OCI-LY7 (cell line): ENCODE data around the gene ULK4. TPM values are rescaled to one million over a fixed set of nuclear protein-coding genes. Genes with fewer than 3 reads are reported as not detected.

Experiments used
- BruUV-seq: library from RNA; stranded (reverse); fragments of 400-500 nt; replicated peaks from 2 replicates; lab custom pipeline; 2021; lab: Mats Ljungman, UMichigan
- CTCF ChIA-PET: fragments of 300-600 bp; sonication (Branson Sonifier 250); formaldehyde crosslinking; loops from one replicate; lab custom pipeline; 2022; ENCODE audit warnings: antibody characterized with exemption; ENCODE audit not compliant: unreplicated experiment; lab: Charles Lee
- POLR2A ChIA-PET: fragments of 300-600 bp; sonication (Branson Sonifier 250); formaldehyde crosslinking; loops from one replicate; lab custom pipeline; 2022; ENCODE audit warnings: antibody characterized with exemption; lab: Charles Lee
- DNase-seq: peaks from one replicate; pipeline ENCODE4 v3.0.0-alpha.2; 2015; ENCODE audit warnings: low spot score
- H2AFZ ChIP-seq: fragments of 200-600 bp; sonication (generic), shearing (Covaris generic); 2 replicates; pipeline ENCODE4 v1.6.1; 2014; ENCODE audit warnings: mild to moderate bottlenecking, antibody characterized with exemption, low read length, moderate library complexity
- H3K27ac ChIP-seq: fragments of 200-600 bp; sonication (generic); 2 replicates; pipeline ENCODE4 v1.5.1; 2014; ENCODE audit warnings: mixed run types, low read depth, mild to moderate bottlenecking, moderate library complexity, low read length, inconsistent platforms; ENCODE audit not compliant: poor library complexity, severe bottlenecking
- H3K36me3 ChIP-seq: fragments of 200-600 bp; sonication (generic); 2 replicates; pipeline ENCODE4 v1.6.1; 2014; ENCODE audit warnings: mild to moderate bottlenecking, antibody characterized with exemption, low read length, moderate library complexity, mixed read lengths; ENCODE audit not compliant: insufficient read depth
- H3K4me1 ChIP-seq: fragments of 200-600 bp; sonication (generic); 2 replicates; pipeline ENCODE4 v1.5.1; 2014; ENCODE audit warnings: mild to moderate bottlenecking, low read length; ENCODE audit not compliant: insufficient read depth, poor library complexity, severe bottlenecking
- H3K4me2 ChIP-seq: fragments of 200-600 bp; sonication (generic); 2 replicates; pipeline ENCODE4 v1.6.1; 2014; ENCODE audit warnings: mild to moderate bottlenecking, low read length
- H3K4me3 ChIP-seq: fragments of 200-600 bp; sonication (generic); 2 replicates; pipeline ENCODE4 v1.5.1; 2014; ENCODE audit warnings: mild to moderate bottlenecking, low read depth, low read length; ENCODE audit not compliant: poor library complexity, severe bottlenecking
- H3K79me2 ChIP-seq: fragments of 200-600 bp; sonication (generic); 2 replicates; pipeline ENCODE4 v1.6.1; 2016; ENCODE audit warnings: low read depth, mild to moderate bottlenecking, low read length, moderate library complexity, mixed read lengths; ENCODE audit not compliant: insufficient read depth
- H3K9me2 ChIP-seq: fragments of 200-600 bp; sonication (generic); 2 replicates; pipeline ENCODE4 v1.6.1; 2016; ENCODE audit warnings: mild to moderate bottlenecking, low read length, mixed read lengths; ENCODE audit not compliant: insufficient read depth
- H3K9me3 ChIP-seq: fragments of 200-600 bp; sonication (generic); 2 replicates; pipeline ENCODE4 v1.6.1; 2014; ENCODE audit warnings: mild to moderate bottlenecking, mixed run types, low read length, mixed read lengths
- H4K20me1 ChIP-seq: fragments of 200-600 bp; sonication (generic); 2 replicates; pipeline ENCODE4 v1.6.1; 2014; ENCODE audit warnings: mild to moderate bottlenecking, antibody characterized with exemption, low read length, moderate library complexity, mixed read lengths; ENCODE audit not compliant: insufficient read depth
- EZH2phosphoT487 ChIP-seq: fragments of 200-600 bp; sonication (generic); IDR thresholded peaks from 2 replicates; pipeline ENCODE4 v1.6.1; 2018; ENCODE audit warnings: low read depth, borderline replicate concordance, mild to moderate bottlenecking, mixed run types, antibody characterized with exemption, low read length, moderate library complexity, mixed read lengths
- intact Hi-C: fragments of 100-400 bp; cut with micrococcal nuclease; formaldehyde crosslinking; loops from one replicate; pipeline ENCODE4 v1.10.0; 2022; ENCODE audit not compliant: unreplicated experiment
- total RNA-seq, 2 experiments: library from RNA; depleted of rRNA in 1 of 2; stranded (reverse); fragments of >200 nt in 1 of 2; shearing (Covaris generic) in 1 of 2; gene quantifications; 2 replicates each; pipeline ENCODE4 v1.2.3, GENCODE V29; 2014 to 2022
- TF ChIP-seq, protein P1 (sequence below): fragments of 200-600 bp; sonication (generic); conservative IDR thresholded peaks from 2 replicates; pipeline ENCODE4 v1.5.1; 2014; ENCODE audit warnings: mild to moderate bottlenecking, antibody characterized with exemption, low read length, moderate library complexity, mixed read lengths

The ULK4 gene
- total RNA-seq, 2 experiments from 2014 or later: 18.9 to 21.0 TPM

DNA sequence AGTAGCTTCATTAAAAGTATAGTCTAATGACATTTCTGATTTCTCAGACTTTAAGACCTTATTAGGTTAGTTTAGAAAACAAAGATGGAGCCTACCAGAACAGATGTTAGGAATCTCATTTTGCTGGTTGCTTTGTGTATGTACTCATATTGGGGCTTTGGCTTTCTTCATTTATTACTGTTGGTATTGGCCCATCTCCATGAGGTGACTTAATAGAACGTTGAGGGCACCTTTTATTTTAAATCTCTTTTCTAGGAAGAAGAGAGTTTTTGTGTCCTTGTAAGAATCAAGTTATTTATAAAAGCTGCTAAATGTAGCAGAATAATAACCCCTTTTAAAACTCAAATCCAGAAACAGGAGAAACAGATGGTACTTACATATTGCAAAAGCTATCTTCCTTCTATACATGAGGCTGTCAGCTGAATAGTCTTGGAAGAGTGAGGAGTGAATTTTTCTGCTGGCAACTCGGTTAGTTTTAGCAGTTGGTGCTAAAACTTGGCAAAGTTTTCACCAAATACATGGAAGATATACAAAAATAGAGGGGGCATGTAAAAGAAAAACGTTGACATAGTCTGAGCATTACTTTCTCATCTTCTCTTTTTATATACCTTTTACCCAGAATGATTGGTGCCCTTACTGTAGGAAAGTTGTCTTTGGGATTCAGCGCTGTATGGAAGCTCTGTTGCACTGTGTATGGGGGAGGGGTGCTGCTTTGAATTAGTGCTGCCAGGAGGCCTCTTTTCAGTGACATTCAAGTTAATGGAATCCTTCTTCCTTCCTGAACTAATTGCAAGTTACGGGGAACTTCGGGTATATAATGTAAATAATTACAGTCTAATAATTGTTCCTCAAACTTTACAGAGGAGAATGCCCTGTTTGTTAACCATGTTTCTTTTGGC lies 726.8 kb downstream of the ULK4 start:
- no peaks in the 10 kb centered on the region for H3K4me1 ChIP-seq
- no peaks in the 10 kb centered on the region for H4K20me1 ChIP-seq
- no peaks in the 10 kb centered on the region for H3K9me2 ChIP-seq
- ChIA-PET CTCF (no interaction called here), POLR2A (interaction anchor here (1.1 to 3.4 kb wide), 2 partner anchors 8 to 10 kb away, joined by 3 to 7 read pairs; no protein-coding TSS in a partner anchor)
- H3K36me3 ChIP-seq: peaks cover 96% of the 10 kb centered on the region
- no peak overlapping the region for H2AFZ ChIP-seq
- DNase-seq: no peak
- intact Hi-C loops: no loop called here
- H3K79me2 ChIP-seq: peaks cover 7% of the 10 kb centered on the region; the same call in 1 of the 2 replicates
- no peaks in the 10 kb centered on the region for H3K9me3 ChIP-seq
- BruUV-seq: no TSS peak
- no peak overlapping the region for H3K4me2 ChIP-seq
- no peak overlapping the region for H3K4me3 ChIP-seq
- TF ChIP-seq, protein P1, sequence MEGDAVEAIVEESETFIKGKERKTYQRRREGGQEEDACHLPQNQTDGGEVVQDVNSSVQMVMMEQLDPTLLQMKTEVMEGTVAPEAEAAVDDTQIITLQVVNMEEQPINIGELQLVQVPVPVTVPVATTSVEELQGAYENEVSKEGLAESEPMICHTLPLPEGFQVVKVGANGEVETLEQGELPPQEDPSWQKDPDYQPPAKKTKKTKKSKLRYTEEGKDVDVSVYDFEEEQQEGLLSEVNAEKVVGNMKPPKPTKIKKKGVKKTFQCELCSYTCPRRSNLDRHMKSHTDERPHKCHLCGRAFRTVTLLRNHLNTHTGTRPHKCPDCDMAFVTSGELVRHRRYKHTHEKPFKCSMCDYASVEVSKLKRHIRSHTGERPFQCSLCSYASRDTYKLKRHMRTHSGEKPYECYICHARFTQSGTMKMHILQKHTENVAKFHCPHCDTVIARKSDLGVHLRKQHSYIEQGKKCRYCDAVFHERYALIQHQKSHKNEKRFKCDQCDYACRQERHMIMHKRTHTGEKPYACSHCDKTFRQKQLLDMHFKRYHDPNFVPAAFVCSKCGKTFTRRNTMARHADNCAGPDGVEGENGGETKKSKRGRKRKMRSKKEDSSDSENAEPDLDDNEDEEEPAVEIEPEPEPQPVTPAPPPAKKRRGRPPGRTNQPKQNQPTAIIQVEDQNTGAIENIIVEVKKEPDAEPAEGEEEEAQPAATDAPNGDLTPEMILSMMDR: no peak
- no peak for TF ChIP-seq EZH2phosphoT487
- H3K27ac ChIP-seq: no peak overlapping the region

DNA sequence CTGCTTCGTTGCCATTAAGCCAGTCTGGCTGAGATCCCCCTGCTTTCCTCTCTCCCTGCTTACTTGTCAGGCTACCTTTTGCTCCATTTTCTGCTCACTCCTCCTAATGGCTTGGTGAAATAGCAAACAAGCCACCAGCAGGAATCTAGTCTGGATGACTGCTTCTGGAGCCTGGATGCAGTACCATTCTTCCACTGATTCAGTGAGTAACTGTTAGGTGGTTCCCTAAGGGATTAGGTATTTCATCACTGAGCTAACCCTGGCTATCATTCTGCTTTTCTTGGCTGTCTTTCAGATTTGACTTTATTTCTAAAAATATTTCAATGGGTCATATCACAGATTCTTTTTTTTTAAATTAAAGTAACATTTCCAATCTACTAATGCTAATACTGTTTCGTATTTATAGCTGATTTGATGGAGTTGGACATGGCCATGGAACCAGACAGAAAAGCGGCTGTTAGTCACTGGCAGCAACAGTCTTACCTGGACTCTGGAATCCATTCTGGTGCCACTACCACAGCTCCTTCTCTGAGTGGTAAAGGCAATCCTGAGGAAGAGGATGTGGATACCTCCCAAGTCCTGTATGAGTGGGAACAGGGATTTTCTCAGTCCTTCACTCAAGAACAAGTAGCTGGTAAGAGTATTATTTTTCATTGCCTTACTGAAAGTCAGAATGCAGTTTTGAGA lies 737.6 kb downstream of the ULK4 start:
- H3K79me2 ChIP-seq: peaks cover 58% of the 10 kb centered on the region
- no peaks in the 10 kb centered on the region for H3K4me1 ChIP-seq
- TF ChIP-seq, protein P1: no peak
- no peak for TF ChIP-seq EZH2phosphoT487
- H3K9me2 ChIP-seq: no peaks in the 10 kb centered on the region
- no peak for DNase-seq
- peaks cover 60% of the 10 kb centered on the region for H3K36me3 ChIP-seq
- H3K4me3 ChIP-seq: no peak overlapping the region
- H3K4me2 ChIP-seq: no peak overlapping the region
- no peak overlapping the region for H3K27ac ChIP-seq
- CTCF ChIA-PET: no interaction called here
- intact Hi-C loops: no loop called here
- H3K9me3 ChIP-seq: no peaks in the 10 kb centered on the region
- BruUV-seq: no TSS peak
- POLR2A ChIA-PET: interaction anchor here (1.0 to 2.3 kb wide), 6 partner anchors 8 to 16 kb away, joined by 3 to 7 read pairs (median 5); no protein-coding TSS in a partner anchor
- peaks cover 30% of the 10 kb centered on the region for H4K20me1 ChIP-seq
- H2AFZ ChIP-seq: no peak overlapping the region
